GM12891 (cell line): Measurements from ENCODE around the gene NUFIP2.

ENCODE experiments used
- POLR2A ChIP-seq: IDR thresholded peaks from 2 replicates; pipeline ENCODE4 v1.6.1; 2011; ENCODE audit warnings: low read depth, low read length, control low read depth
- POLR2AphosphoS5 ChIP-seq: IDR thresholded peaks from 2 replicates; pipeline ENCODE4 v1.6.1; 2011; ENCODE audit warnings: low read depth, low read length, control low read depth
- SPI1 ChIP-seq: IDR thresholded peaks from 2 replicates; pipeline ENCODE4 v1.6.1; 2011; ENCODE audit warnings: low read depth, low read length, control low read depth
- TAF1 ChIP-seq: IDR thresholded peaks from 2 replicates; pipeline ENCODE4 v1.6.1; 2011; ENCODE audit warnings: low read depth, low read length, control low read depth

GRCh38 chr17:29207975-29208374, 86.0 kb downstream of the NUFIP2 start:
- TF ChIP-seq POLR2A: no peak
- TF ChIP-seq TAF1: no peak
- no peak for TF ChIP-seq POLR2AphosphoS5
- TF ChIP-seq SPI1: no peak
